ENCODE results near the gene SLC13A3.

Gene SLC13A3

GRCh38 chr20:46622165-46622564 is 29.1 kb downstream of the SLC13A3 start:
- H3K4me3 ChIP-seq (ENCODE audit: low read length): no peak overlapping the region
- no peak for DNase-seq (ENCODE audit: low read depth)
- no peak for TF ChIP-seq CTCF (IDR thresholded peaks at IDR 0.05; ENCODE audit: insufficient read depth, low read depth, low read length, missing control alignments)

GRCh38 chr20:46621492-46621891 is 29.8 kb downstream of the SLC13A3 start:
- H3K4me3 ChIP-seq (ENCODE audit: low read length): no peak overlapping the region
- TF ChIP-seq CTCF (IDR thresholded peaks at IDR 0.05; ENCODE audit: insufficient read depth, low read depth, low read length, missing control alignments): no peak
- DNase-seq (ENCODE audit: low read depth): peak; percentile 27

- no peak overlapping the region for H3K4me3 ChIP-seq (ENCODE audit: low read length)
- no peak for TF ChIP-seq CTCF (IDR thresholded peaks at IDR 0.05; ENCODE audit: insufficient read depth, low read depth, low read length, missing control alignments)
- no peak for DNase-seq (ENCODE audit: low read depth)
These were observed 31.8 kb downstream of the SLC13A3 start for GRCh38 chr20:46619445-46619844.

GRCh38 chr20:46618316-46619100 is 32.8 kb downstream of the SLC13A3 start:
- no peak for TF ChIP-seq CTCF (IDR thresholded peaks at IDR 0.05; ENCODE audit: insufficient read depth, low read depth, low read length, missing control alignments)
- no peak overlapping the region for H3K4me3 ChIP-seq (ENCODE audit: low read length)
- DNase-seq (ENCODE audit: low read depth): no peak

- no peak overlapping the region for H3K4me3 ChIP-seq (ENCODE audit: low read length)
- TF ChIP-seq CTCF (IDR thresholded peaks at IDR 0.05; ENCODE audit: insufficient read depth, low read depth, low read length, missing control alignments): no peak
- DNase-seq (ENCODE audit: low read depth): no peak
These were observed 36.8 kb downstream of the SLC13A3 start for GRCh38 chr20:46614503-46614902.

GRCh38 chr20:46610145-46610544 is 41.1 kb downstream of the SLC13A3 start:
- DNase-seq (ENCODE audit: low read depth): no peak
- H3K4me3 ChIP-seq (ENCODE audit: low read length): no peak overlapping the region
- no peak for TF ChIP-seq CTCF (IDR thresholded peaks at IDR 0.05; ENCODE audit: insufficient read depth, low read depth, low read length, missing control alignments)

GRCh38 chr20:46609043-46609442 is 42.2 kb downstream of the SLC13A3 start:
- no peak overlapping the region for H3K4me3 ChIP-seq (ENCODE audit: low read length)
- TF ChIP-seq CTCF (IDR thresholded peaks at IDR 0.05; ENCODE audit: insufficient read depth, low read depth, low read length, missing control alignments): no peak
- DNase-seq (ENCODE audit: low read depth): no peak
